22Rv1 (cell line): Measurements from ENCODE around the gene C3orf38.
A peak's percentile ranks its signal among the peaks of the same experiment; 100 is the strongest.
"Not testable (repeated sequence)": the region's sequence is repeated elsewhere in the genome, so short reads cannot be mapped to it uniquely, and the experiment has no call there.

Source experiments
- H3K27ac ChIP-seq: fragments of 450-650 bp; 2 replicates; pipeline ENCODE4 v1.5.1; 2017
- ZFX ChIP-seq: fragments of 450-650 bp; IDR thresholded peaks from 2 replicates; pipeline ENCODE4 v1.6.1; 2017; ENCODE audit warnings: antibody characterized with exemption, borderline replicate concordance
- TF ChIP-seq, protein P1 (sequence below): fragments of 450-650 bp; IDR thresholded peaks from 2 replicates; pipeline ENCODE4 v1.5.1; 2017; ENCODE audit warnings: mild to moderate bottlenecking

Gene C3orf38

DNA sequence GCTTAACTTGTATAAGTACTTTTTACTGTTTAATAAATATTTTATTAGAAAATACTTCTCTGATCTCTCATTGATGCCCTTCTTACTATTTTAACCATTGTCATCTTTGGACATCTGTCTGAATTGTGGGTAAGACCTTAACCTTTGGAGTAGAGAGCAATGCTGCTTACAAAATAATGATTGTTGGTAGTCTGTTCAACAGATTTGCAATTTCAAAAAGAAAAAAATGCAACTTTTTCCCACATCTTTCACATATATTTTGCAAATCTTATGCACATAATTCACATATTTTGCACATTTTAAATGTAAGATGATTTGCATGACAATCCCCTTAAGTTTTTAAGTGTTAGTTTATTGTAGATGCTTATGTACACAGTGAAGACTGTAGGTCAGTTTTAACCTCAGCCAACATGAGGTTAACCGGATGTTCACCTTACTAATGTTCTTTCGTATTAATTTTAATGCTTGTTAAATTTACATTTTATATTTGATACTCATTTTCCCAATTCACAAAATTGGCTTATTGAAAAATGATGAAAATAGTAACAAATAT, 16.7 kb downstream of the C3orf38 start:
- no peak for TF ChIP-seq ZFX
- TF ChIP-seq, protein P1, sequence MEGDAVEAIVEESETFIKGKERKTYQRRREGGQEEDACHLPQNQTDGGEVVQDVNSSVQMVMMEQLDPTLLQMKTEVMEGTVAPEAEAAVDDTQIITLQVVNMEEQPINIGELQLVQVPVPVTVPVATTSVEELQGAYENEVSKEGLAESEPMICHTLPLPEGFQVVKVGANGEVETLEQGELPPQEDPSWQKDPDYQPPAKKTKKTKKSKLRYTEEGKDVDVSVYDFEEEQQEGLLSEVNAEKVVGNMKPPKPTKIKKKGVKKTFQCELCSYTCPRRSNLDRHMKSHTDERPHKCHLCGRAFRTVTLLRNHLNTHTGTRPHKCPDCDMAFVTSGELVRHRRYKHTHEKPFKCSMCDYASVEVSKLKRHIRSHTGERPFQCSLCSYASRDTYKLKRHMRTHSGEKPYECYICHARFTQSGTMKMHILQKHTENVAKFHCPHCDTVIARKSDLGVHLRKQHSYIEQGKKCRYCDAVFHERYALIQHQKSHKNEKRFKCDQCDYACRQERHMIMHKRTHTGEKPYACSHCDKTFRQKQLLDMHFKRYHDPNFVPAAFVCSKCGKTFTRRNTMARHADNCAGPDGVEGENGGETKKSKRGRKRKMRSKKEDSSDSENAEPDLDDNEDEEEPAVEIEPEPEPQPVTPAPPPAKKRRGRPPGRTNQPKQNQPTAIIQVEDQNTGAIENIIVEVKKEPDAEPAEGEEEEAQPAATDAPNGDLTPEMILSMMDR = no peak
- no peak overlapping the region for H3K27ac ChIP-seq

DNA sequence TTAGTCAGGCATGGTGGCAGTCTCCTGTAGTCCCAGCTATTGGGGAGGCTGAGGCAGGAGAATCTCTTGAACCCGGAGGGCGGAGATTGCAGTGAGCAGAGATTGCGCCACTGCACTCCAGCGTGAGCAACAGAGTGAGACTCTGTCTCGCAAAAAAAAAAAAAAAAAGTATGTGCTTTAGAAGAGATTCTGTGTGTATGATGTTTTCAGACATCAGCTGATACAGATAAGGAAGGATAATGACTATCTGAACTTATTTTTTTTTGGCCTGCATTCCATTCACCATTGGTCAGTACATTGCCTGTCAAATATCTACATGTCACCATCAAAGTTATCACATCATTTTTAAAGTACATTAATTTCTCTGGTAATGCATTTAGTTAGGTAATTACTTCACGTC, 17.4 kb downstream of the C3orf38 start:
- TF ChIP-seq, protein P1 = no peak
- no peak for TF ChIP-seq ZFX
- no peak overlapping the region for H3K27ac ChIP-seq

DNA sequence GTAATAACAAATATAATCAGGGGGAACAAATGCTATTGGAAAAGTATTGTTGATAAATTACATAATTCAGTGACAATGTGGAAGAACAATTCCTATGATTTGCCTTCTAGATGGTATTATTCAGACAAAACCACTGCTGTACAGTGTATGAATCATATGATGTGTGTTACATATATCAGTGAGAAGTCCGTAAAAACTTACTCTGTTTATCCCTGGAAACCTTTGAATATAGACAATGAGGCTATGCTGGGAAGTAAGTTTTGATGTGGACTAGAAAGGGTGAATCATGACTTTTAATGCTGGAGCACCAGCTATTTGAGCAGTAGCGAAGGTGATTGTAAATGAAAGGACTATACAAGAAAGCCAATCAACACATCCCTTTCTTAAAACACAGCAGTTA, 17.9 kb downstream of the C3orf38 start:
- no peak overlapping the region for H3K27ac ChIP-seq
- no peak for TF ChIP-seq ZFX
- TF ChIP-seq, protein P1 = no peak

DNA sequence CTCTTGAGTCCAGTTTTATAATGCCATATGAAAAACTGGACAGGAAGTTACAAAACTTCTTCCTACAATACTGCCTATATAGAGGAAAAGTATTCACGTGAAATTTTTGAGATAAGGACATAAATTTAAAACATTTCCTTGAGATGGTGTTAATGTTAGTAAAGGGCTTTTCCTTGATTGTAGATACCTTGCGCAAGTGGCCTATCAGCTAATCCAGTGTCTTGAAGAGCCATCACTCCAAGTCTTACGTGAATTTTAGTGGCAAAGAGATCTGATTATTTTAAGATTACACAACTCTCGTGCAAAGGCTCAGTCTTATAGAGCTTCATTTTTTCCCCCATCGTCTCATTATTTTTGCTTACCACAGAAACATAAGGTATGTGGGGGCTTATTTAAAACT, 18.4 kb downstream of the C3orf38 start:
- H3K27ac ChIP-seq = no peak overlapping the region
- TF ChIP-seq, protein P1 = no peak
- no peak for TF ChIP-seq ZFX

DNA sequence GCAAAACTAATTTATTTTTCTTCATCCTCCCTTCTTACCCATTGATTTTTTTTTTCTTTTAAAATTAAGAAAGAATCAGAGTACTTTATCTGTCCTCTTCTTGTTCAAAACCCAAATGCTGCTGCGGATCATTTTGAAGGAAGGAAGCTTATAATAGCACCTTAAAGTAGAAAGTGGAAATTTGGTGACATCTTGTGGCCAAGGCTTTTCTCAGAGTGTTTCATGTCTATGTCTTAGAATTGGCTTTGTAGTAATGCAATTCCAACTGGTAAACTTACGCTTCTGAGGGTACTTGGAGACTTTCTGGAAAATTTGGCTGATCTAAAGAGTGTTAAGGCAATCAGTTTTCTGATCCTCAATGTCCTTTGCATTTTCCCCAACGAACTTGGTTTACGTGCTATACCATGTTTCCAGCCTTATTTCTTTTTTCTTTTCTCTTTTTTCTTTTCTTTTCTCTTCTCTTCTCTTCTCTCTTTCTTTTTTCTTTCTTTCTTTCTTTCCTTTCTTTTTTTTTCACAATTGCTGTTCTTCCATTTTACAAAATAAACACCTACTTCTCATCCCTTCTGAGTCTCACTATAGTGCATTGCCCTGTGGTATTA, 30.7 kb downstream of the C3orf38 start:
- TF ChIP-seq, protein P1 = peak; percentile 56
- no peak for TF ChIP-seq ZFX
- H3K27ac ChIP-seq = no peak overlapping the region

DNA sequence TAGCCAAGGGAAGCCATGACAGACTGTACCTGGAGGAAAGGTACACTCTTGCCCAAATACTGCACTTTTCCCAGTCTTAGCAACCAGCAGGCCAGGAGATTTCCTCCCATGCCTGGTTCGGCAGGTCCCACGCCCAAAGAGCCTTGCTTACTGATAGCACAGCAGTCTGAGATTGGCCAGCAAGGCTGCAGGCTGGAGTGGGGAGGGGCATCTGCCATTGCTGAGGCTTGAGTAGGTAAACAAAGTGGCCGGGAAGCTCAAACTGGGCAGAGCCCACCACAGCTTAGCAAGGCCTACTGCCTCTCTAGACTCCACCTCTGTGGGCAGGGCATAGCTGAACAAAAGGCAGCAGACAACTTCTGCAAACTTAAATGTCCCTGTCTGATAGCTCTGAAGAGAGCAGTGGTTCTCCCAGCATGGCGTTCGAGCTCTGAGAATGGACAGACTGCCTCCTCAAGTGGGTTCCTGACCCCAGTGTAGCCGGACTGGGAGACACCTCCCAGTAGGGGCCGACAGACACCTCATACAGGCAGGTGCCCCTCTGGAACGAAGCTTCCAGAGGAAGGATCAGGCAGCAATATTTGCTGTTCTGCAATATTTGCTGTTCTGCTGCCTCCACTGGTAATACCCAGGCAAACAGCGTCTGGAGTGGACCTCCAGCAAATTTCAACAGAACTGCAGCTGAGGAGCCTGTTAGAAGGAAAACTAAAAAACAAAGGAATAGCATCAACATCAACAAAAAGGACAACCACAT, 32.6 kb downstream of the C3orf38 start:
- H3K27ac ChIP-seq = not testable (repeated sequence)

DNA sequence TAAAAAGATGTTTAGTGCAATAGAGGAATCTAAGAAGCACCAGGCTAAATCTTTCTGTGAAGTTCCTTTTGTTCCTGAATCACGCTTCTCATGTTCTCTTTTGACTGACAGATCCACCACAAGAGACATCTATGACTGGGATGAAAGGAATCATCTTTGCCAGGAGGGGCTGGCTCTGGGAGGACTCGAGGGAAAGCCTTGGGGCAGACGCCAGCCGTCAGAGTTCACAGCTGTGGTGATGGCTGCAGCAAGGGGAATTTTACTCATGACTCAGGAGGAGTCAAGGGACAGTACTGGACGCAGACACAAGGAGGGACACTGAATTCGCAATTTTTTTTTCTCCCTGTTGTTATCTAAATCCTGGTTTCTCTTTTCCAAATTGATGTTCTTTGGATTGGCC, 38.7 kb downstream of the C3orf38 start:
- H3K27ac ChIP-seq = no peak overlapping the region
- TF ChIP-seq, protein P1 = no peak
- TF ChIP-seq ZFX = no peak
